Heart right ventricle (tissue), 16 donors: Measurements from ENCODE around the gene HCN3. TPM values are rescaled to one million over a fixed set of nuclear protein-coding genes. Genes with fewer than 3 reads are reported as not detected.

ENCODE experiments used
- ATAC-seq, 8 donors: fragments of 200-7000 bp; cut with Tn5 transposase; one replicate each; pipeline ENCODE4 v1.9.1; 2020; ENCODE audit warnings: mild to moderate bottlenecking in 8 of 8, moderate library complexity in 8 of 8, moderate number of reproducible peaks in 1 of 8
- DNase-seq, 2 donors: peaks; one replicate each; pipeline ENCODE4 v3.0.0-alpha.2; 2020
- H3K27ac ChIP-seq, 10 donors: fragments of 200-600 bp; sonication (generic) in 2 of 10; one replicate each; pipeline versions ENCODE4 v1.5.0 to v1.8.0; 2020 to 2022; ENCODE audit warnings: mild to moderate bottlenecking in 3 of 10
- H3K27me3 ChIP-seq, 7 donors: fragments of 200-600 bp; one replicate each; pipeline ENCODE4 v1.8.0; 2021 to 2022; ENCODE audit warnings: mild to moderate bottlenecking in 2 of 7
- H3K36me3 ChIP-seq, 9 donors: fragments of 200-600 bp; sonication (generic) in 1 of 9; one replicate each; pipeline versions ENCODE4 v1.5.0 to v1.8.0; 2020 to 2022; ENCODE audit warnings: mild to moderate bottlenecking in 2 of 9
- H3K4me1 ChIP-seq, 9 donors: fragments of 200-600 bp; sonication (generic) in 1 of 9; one replicate each; pipeline versions ENCODE4 v1.5.0 to v1.8.0; 2020 to 2022; ENCODE audit warnings: mild to moderate bottlenecking in 4 of 9
- H3K4me3 ChIP-seq, 10 donors: fragments of 200-600 bp; sonication (generic) in 2 of 10; one replicate each; pipeline versions ENCODE4 v1.5.0 to v1.8.0; 2020 to 2022; ENCODE audit warnings: mild to moderate bottlenecking in 7 of 10, moderate library complexity in 2 of 10
- H3K9me3 ChIP-seq, 11 donors: fragments of 200-600 bp in 10 of 11; sonication (generic) in 2 of 11; one replicate each; pipeline versions ENCODE4 v1.5.0 to v1.8.0; 2013 to 2022; ENCODE audit warnings: mild to moderate bottlenecking in 2 of 11, control low read depth in 1 of 11, moderate library complexity in 1 of 11
- CTCF ChIP-seq, 9 donors: fragments of 200-600 bp; sonication (generic) in 2 of 9; IDR thresholded peaks; one replicate each; pipeline versions ENCODE4 v1.5.0 to v1.8.0; 2021 to 2022; ENCODE audit warnings: antibody characterized with exemption in 9 of 9, mild to moderate bottlenecking in 5 of 9, moderate library complexity in 1 of 9
- WGBS, 2 donors: extraction: QIAGEN DNeasy Blood & Tissue Kit; methylation state at CpG; one replicate each; pipeline ENCODE4 v1.1.7; 2013; ENCODE audit warnings: inconsistent platforms in 1 of 2; 5-methylcytosine and 5-hydroxymethylcytosine counted together
- intact Hi-C, 10 donors: fragments of 100-400 bp; cut with DNase I; formaldehyde crosslinking; loops; one replicate each; pipeline versions ENCODE4 v1.11.1 to v1.14.2; 2022
- polyA plus RNA-seq, 2 donors: library from polyadenylated mRNA; stranded (reverse); fragments of 200-250 nt; gene quantifications; one replicate each; pipeline ENCODE4 v1.2.3, GENCODE V29; 2013
- total RNA-seq, 10 donors: library from RNA; stranded (reverse); fragmentation: NEBNext Ultra II Directional in 3 of 10; extraction: Animal tissue kit (Norgen Biotek cat#: 25700) in 3 of 10; gene quantifications; one replicate each; pipeline versions ENCODE4 v1.2.1 to v1.2.4, GENCODE V29; 2021 to 2023
- donor health status: Arrhythmogenic right ventricular cardiomyopathy.
- donor health status: ischemic (EF 13 %, LVEDD 7.1; RV severe dilation, severe dysfunction).
- donor health status: healthy with polysubstance abuse.
- donor health status: DM: no; HTN: yes; CAD: no.
- donor health status: DM: no; HTN: no; CAD: no.
- donor health status: ischemic (EF 25% LVEDD 6.9; RV normal size, moderate dysfunction).
- donor health status: ischemic (EF 25% LVEDD 5.7; RV mildly dilated, moderate dysfunction).
- donor health status: healthy.
- donor health status: DM: yes; HTN: yes; CAD: no.
- donor health status: Ischemic cardiomyopathy.
- donor health status: ischemic (EF 35%, LVEDD 5.7; RV mildly dilated, moderate dysfunction).
- donor health status: nonischemic (EF 11% LVEDD 7.7; RV severe dilation, severe dysfunction).
- donor health status: DM: yes; HTN: yes; CAD: no.
- donor health status: PGD.
- donor health status: ischemic (EF 29% LVEDD 5.4; RV normal size, mild dysfunction).
- donor health status: nonischemic (EF 23%, LVEDD 6.1; RV moderate dilation, normal function).

Gene HCN3
- total and polyA plus RNA-seq, 12 donors, result 0.68 to 3.2 (median 1.0) TPM

DNA sequence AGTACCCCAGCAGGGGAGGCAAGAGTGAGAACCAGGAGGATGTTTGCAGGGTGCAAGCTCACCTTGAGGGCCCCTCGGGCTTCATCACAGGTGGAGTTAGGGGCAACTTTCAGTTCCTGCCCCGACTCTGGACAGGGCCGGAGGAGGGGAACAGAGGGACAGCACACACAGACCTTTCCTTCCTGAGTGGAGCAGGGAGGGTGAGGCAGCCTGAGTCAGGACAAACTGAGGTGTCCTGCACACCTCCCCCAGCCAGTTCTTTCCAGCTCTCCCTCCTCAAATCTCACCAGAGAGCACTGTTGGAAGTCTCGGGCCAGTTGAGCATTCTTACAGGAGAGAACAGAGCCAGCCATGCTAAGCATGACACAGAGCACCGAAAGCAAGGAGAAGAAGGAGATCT, 23.5 kb upstream of the HCN3 start:
- H3K36me3 ChIP-seq, result peaks cover 0 to 32% (median 11%) of the 10 kb centered on the region in 9 donors
- intact Hi-C loops, result loop anchor here in 7 of 10 donors (2.0 to 10.0 kb wide), 5 partner anchors 69 to 341 kb away; partner anchors contain the start of gene RUSC1 (in 5 of the 7)
- H3K4me1 ChIP-seq, result peaks cover 12 to 44% (median 35%) of the 10 kb centered on the region in 9 donors
- ATAC-seq, result no peak
- H3K27ac ChIP-seq, result peak overlapping the region in 7 of 10 donors; percentile 22 to 100 (median 97)
- TF ChIP-seq CTCF (IDR thresholded peaks at IDR 0.05), result no peak
- 67 to 75% methylated on average over 5 of the region's 5 CpGs for WGBS, 2 donors
- H3K4me3 ChIP-seq, result peak overlapping the region in 7 of 10 donors; percentile 78 to 99 (median 93)
- H3K27me3 ChIP-seq, result no peaks in the 10 kb centered on the region
- no peaks in the 10 kb centered on the region for H3K9me3 ChIP-seq
- no peak for DNase-seq

DNA sequence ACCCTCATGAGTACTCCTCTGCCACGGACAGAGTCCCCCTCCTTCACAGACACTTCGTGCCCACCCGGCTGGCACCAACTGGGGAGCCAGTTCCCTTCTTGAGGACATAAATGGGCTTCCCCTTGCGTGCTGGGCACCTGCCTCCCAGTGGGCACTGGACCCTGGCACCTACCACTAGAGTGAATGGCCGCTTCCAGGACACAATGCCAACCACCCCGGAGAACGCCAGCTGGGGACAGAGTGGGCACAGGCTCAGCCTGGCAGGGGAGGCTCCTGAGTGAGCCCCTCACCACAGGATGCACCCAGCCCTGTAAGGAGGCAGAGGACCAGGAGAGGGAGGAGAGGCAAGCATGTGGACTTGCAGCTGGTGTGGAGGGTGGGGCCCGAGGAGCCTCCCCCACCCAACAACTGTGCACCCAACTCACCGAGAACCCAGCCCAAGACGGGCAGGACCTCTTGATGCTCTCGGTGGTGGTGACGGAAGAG, 23.0 kb upstream of the HCN3 start:
- H3K36me3 ChIP-seq, result peaks cover 0 to 32% (median 12%) of the 10 kb centered on the region in 9 donors
- H3K27ac ChIP-seq, result peak overlapping the region in 9 of 10 donors; percentile 22 to 100 (median 97)
- DNase-seq (no peak), ATAC-seq (peak in 1 of 8 donors; percentile 1)
- H3K9me3 ChIP-seq, result no peaks in the 10 kb centered on the region
- H3K4me3 ChIP-seq, result peak overlapping the region; percentile 64 to 99 (median 92)
- whole genome bisulfite sequencing, 2 donors, result 46 to 48% methylated on average over 12 of the region's 12 CpGs
- peaks cover 12 to 44% (median 35%) of the 10 kb centered on the region in 9 donors for H3K4me1 ChIP-seq
- no peaks in the 10 kb centered on the region for H3K27me3 ChIP-seq
- no peak for TF ChIP-seq CTCF (IDR thresholded peaks at IDR 0.05)
- intact Hi-C loops, result loop anchor here in 7 of 10 donors (2.0 to 10.0 kb wide), 5 partner anchors 68 to 341 kb away; partner anchors contain the start of gene RUSC1 (in 5 of the 7)

GRCh38 chr1:155254714-155255242, 22.5 kb upstream of the HCN3 start:
- intact Hi-C loops, result loop anchor here in 7 of 10 donors (1.0 to 10.0 kb wide), 6 partner anchors 54 to 340 kb away; partner anchors contain the start of genes RUSC1 (in 5 of the 7) and FDPS (in 1 of the 7)
- H3K4me3 ChIP-seq, result peak overlapping the region; percentile 64 to 99 (median 92)
- no peak for TF ChIP-seq CTCF (IDR thresholded peaks at IDR 0.05)
- peak in 1 of 2 donors; percentile 52 for DNase-seq
- peak overlapping the region; percentile 90 to 100 (median 98) for H3K27ac ChIP-seq
- peaks cover 0 to 34% (median 14%) of the 10 kb centered on the region in 9 donors for H3K36me3 ChIP-seq
- peak; percentile 3 to 43 (median 8) for ATAC-seq
- 1 to 2% methylated on average over 24 to 35 of the region's 35 CpGs for WGBS, 2 donors
- no peaks in the 10 kb centered on the region for H3K9me3 ChIP-seq
- H3K4me1 ChIP-seq, result peaks cover 12 to 44% (median 35%) of the 10 kb centered on the region in 9 donors
- H3K27me3 ChIP-seq, result no peaks in the 10 kb centered on the region

DNA sequence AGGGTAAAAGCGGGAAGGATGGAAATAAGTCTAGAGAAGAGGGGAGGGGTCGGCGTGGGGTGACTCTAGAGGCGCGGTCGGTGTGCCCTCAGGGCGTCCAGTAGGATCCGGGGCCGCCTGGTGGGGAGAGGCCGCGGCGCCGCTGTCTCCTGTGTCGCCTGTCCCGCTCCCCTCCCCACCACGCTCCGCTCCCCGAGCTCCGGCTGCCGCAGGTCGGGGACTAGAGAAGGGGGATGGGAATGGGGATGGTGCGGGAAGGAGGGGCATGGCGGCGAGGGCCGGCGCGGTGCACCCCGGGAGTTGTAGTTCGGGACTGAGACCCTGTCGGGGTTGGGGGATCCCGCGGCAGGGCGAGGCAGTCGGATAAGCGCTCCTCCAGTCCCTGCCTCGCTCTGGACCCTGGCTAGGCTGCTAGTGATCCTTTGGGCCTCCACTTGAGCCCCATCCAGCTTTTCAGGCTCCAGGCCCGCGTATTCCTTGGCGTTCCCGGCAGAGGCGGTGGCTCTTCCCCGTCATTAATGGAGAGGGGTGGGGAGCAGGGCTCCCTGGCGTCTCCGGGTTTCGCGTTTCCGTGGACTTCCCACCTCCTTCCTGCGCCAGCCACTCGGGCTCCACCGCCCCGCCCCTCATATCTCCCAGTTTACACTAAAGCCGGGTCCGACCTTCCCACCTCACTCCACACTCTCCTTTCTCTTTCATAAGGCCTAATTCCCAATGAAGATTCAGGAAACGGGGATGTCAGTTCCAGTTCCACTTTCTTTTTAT, 21.8 kb upstream of the HCN3 start, which contains the start of gene ENTREP3:
ENTREP3 (minus strand) TSS at position 241 of the 765 bp plus-strand sequence. CDS start 606 bp downstream, outside the sequence.
- Histone ChIP-seq H3K36me3 (peaks cover 0 to 41% (median 19%) of the 10 kb centered on the region in 9 donors), H3K4me3 (peak within 1 kb of the TSS; percentile 64 to 99 (median 92)), H3K9me3 (no peaks in the 10 kb centered on the region), H3K4me1 (peaks cover 10 to 45% (median 32%) of the 10 kb centered on the region in 9 donors), H3K27ac (peak within 1 kb of the TSS; percentile 90 to 100 (median 98)), H3K27me3 (no peaks in the 10 kb centered on the region)
- ATAC-seq (peak; percentile 88 to 95 (median 91)), DNase-seq (peak; percentile 91)
- TF ChIP-seq CTCF (IDR thresholded peaks at IDR 0.05), result peak in 1 of 9 donors; percentile 10
- WGBS, 2 donors, result 1 to 3% methylated on average over 42 to 54 of the region's 54 CpGs
- intact Hi-C loops, result loop anchor here in 3 of 10 donors (1.0 to 10.0 kb wide), 3 partner anchors 53 to 339 kb away; partner anchors contain the start of gene FDPS (in 1 of the 3)
